Activated CD8-positive, alpha-beta memory T cell treated with anti-CD3 and anti-CD28 coated beads, Interleukin-2, amount 50 U/mL, for 1 hour (primary cell): ENCODE results near the gene DCC.
"Not testable (repeated sequence)": the region's sequence is repeated elsewhere in the genome, so short reads cannot be mapped to it uniquely, and the experiment has no call there.

Experiments used
- DNase-seq: peaks from one replicate; pipeline ENCODE4 v3.0.0-alpha.2; 2020; ENCODE audit errors: extremely low read depth

DCC gene

DNA sequence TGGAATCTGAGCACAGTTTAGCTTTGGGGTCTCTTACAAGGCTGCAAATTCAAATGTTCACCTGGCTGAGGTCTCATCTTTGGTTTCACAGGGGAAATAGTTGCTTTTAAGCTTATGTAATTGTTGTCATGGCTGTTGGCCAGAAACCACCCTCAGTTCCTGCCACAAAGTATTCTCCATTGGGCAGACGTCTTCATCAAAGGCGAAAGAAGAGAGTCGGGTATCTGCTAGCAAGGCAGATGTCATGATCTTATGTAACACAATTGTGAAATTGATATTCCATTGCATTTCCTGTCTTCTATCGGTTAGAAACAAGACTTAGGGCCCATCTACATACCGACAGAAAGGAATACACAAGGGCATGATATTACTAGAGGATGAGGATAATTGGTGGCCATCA, 1068.3 kb downstream of the DCC start:
- DNase-seq, result no peak

DNA sequence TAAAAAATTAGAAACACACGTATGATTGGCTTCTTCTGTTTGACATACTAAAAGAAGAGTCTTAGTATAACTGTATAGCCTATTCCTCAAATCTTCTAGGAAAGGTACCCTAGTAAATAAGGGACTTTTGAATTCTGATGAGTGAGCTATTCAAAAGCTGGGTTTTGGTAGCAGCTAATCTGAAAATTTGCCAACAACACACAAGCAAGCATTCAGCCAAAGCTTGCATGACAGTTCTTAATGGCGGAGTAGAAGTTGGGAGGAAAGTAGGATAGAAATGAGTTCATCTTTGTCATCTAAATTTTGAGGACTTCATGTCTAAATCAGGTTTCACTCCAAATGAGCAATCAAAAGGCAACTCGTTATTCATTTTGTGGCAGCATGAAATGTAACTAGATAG, 1071.5 kb downstream of the DCC start:
- no peak for DNase-seq

DNA sequence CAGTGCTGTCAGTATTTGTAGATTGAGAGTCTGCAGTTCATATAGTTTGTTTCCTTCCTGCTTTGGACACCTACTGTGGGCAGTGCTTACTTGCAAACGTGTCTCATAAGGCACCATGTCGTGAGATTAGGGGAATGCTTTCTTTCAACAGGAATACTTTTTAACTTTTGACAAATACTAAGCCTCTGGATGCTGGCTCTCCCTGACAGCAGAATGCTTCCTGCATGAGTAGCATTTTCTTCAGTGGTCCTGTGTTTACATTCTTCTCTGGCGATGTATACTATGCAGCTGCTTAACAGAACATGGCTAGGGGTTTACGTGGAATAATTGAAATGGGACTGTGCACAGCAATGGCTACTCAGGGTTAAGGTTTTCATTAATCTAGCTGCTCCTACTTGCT, 1077.0 kb downstream of the DCC start:
- DNase-seq, result no peak

DNA sequence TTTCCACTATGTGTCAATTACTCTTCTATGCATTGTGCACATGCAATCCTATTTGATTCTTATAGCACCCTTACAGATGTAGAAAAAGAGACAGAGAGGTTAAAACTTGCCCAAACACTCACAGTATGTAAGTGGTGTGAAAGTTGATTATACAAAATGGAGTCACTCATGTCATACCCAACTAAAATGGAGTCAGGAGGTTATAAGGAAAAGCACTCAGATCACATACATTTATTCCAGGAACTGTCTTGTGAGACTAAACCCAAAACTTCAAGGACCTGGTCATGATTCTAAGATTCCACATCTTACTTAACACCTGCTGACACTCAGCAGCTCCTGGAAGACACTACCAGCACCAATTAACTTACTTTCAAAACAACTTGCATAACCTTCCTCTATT, 1081.9 kb downstream of the DCC start:
- DNase-seq, result no peak

DNA sequence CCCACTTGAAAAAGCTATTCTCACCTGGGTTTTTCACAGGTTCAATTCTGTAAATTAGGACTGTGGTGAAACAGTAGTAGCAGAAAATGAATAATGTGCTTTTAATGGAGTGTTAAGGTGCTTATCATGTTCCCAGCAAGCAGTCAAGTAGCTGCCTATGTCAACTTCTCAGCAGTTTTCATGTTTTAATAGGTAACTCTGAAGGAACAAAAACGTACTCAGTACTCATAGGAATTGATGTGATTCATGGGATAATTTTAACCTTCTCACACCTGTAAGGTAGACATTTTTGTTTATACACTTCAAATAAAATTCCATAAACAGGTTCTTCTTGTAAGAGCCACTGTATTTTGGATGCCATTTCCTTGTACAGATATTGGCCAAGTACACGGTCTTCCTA, 1082.9 kb downstream of the DCC start:
- DNase-seq, result no peak

DNA sequence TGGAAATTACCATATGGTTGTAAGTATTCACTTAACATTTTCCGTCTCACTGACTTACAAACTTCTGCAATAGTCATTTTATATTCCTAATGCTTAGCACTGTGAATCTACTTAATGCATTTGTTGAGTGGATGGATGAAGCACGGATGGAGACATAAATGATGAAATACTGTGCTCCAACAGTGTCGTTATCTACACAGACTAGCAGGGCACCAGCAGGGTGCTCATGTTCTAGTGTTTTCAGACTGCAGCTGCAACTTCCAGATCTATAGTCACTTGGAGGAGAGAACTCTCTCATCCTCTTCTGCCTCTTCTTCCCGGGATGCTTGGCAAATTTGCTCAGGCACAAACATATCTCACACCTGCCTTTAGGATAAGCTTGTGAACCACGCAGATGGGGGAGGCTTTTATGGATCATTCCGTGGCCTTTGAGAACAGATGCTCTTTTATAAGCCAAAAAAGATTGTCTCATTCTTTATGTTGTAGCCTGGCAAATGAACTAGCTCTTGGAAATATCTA, 1086.7 kb downstream of the DCC start:
- no peak for DNase-seq

DNA sequence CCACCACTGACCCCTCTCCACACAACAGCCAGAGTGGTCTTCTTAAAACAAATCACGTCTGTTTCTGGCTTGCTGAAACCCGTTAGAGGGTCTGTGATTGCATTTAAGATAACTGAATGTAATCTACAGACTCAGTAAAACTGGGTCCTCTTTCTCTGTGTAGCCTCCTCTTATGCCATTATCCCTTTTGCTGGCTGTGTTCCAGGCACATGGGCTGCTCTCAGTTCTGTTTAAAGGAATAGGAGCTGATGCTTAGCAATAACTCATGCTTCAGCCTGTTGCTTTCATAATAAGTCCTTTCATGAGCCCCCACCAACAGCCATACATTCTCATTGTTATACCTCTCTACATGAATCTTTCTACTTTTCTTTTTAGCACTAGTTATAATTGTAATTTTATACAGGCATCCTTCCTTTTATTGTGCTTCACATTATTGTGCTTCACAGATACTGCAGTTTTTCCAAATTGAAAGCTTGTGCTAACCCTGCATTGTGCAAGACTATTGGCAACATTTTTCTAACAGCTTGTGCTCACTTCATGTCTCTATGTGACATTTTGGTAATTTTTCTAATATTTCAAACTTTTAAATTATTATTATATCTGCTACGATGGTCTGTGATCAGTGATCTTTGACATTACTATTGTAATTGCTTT, 1101.9 kb downstream of the DCC start:
- no peak for DNase-seq

DNA sequence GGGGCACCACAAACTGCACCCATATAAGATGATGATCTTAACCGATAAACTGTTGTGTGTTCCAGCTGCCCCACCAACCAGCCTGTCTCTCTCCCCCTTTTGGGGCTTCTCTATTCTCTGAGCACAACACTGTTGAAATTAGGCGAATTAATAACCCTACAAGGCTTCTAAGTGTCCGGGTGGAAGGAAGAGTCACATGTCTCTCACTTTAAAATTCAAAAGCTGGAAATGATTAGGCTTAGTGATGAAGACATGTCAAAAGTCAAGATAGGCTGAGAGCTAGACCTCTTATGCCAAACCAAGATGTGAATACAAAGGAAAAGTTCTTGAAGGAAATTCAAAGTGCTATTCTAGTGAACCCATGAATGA, 1102.4 kb downstream of the DCC start:
- no peak for DNase-seq

DNA sequence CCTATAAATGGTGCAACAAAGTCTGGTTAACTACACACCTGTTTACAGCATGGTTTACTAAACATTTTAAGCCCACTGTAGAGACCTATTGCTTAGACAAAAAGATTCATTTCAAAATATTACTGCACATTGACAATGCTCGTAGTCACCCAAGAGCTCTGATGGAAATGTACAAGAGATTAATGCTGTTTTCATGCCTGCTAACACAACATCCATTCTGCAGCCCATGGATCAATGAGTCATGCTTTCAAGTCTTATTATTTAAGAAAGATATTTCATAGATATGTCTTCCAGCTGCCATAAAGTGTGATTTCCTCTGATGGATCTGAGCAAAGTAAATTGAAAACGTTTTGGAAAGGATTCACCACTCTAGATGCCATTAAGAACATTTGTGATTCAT, 1103.3 kb downstream of the DCC start:
- DNase-seq, result no peak

DNA sequence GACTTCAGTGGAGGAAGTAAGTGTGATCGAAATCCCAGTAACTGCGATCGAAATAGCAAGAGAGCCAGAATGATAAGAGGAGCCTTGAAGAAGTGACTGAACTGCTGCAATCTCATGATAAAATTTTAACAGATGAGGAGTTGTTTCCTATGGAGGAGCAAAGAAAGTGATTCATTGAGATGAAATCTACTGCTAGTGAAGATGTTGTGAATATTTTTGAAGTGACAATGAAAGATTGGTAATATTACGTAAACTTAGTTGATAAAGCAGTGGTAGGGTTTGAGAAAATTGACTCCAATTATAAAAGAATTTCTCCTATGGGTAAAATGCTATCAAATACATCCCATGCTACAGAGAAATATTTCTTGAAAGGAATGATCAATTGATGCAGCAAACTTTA, 1103.8 kb downstream of the DCC start:
- no peak for DNase-seq

DNA sequence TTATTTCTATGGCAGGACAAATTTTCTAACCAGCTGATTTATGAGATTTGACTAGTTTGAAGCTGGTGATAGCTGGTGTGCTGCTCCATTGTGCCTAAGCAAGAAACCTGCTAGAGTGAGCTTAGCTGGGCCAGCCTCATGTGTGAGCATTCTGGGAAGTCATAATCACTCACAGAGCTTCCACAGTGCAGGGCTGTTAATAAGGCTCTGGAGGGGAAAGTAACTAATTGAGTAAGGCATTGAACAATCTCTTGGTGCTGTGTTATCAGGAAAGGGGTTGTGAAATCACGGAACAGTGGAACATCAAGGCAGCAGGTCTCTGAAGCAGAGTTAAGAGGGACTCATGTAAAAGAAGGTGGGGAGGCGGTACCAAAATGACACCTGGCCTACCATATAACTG, 1111.9 kb downstream of the DCC start:
- no peak for DNase-seq

DNA sequence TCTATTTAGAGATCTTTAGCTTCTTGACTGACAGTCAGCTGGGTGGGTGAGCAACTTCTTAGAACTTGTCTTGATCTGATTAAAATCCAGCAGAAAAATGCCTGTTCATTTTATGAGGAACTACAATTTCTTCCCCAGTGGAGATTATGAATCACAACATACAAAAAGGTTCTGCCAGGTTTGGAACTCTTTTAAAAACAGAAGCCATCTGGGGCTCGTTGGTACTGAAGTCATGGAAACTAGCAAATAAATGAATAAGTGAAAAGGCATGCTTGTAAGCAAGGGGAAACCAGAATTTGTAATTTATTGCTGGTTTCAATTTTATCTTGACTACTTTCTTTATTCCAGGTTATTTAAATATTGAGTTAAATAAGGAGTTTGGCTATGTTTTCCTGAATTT, 1117.1 kb downstream of the DCC start:
- no peak for DNase-seq

DNA sequence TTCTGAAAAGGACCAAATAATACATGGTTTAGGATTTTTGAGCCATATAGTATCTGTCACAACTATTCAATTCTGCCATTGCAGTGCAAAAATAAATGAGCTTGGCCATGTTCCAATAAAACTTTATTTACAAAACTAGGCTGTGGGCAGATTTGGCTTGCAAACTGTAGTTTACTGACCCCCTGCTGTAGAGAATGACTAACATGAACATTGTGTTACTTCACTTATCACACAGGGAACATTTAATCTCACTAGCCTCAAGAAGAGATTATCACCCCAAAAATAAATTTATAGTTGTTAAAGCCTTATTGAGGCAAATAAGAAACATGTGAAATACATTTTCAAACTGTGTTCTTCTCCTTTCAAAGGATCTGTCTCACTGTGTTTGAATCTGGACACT, 1118.3 kb downstream of the DCC start:
- no peak for DNase-seq

DNA sequence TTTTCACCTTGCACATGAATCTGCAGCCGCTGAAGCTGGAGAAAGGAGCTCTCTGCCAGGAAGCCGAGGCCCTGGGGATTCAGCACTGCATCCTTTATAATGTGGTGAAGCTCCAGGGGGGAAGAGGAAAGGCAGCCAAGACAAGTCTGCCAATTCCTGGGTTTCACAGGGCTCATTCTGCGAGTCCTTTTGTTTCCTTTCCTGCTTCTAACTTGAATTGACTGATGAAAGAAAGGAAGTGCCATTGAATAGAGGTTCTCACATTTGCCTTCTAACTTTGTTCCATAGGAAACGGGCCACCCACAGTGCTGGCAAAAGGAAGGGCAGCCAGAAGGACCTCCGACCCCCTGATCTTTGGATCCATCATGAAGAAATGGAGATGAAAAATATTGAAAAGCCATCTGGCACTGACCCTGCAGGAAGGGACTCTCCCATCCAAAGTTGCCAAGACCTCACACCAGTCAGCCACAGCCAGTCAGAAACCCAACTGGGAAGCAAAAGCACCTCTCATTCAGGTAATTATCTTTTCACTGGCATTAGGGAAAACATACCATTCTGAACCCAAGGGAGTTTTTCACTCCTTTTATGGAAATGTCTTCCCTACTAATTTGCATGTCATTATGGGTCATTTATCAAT, 1119.1 kb downstream of the DCC start:
- no peak for DNase-seq

DNA sequence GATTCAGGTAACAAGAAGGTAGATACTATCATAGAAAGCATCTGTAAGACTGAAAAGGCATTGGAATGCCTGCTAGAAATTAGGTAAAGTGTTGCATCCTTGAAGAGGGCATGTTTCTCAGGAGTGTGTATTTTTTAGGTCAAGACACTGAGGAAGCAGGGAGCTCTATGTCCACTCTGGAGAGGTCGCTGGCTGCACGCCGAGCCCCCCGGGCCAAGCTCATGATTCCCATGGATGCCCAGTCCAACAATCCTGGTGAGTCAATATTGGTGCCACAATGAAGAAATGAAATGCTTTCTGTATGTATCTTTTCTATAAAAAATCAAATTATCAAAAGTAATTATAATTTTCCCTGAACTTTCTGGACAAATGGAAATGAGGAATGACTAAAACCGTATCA, 1127.8 kb downstream of the DCC start:
- no peak for DNase-seq

DNA sequence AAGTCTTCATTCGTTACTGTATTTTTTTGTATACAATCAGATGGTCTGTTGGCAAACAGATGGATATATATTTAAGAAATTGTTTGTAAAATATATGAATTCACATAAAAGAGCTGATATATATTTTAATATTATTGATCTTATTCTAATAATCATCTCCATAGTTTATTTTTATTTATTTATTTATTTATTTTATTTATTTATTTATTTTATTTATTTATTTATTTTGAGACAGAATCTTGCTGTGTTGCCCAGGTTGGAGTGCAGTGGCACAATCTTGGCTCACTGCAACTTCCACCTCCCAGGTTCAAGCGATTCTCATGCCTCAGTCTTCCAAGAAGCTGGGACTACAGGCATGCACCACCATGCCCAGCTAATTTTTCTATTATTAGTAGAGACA, 1128.2 kb downstream of the DCC start:
- DNase-seq, result not testable (repeated sequence)

DNA sequence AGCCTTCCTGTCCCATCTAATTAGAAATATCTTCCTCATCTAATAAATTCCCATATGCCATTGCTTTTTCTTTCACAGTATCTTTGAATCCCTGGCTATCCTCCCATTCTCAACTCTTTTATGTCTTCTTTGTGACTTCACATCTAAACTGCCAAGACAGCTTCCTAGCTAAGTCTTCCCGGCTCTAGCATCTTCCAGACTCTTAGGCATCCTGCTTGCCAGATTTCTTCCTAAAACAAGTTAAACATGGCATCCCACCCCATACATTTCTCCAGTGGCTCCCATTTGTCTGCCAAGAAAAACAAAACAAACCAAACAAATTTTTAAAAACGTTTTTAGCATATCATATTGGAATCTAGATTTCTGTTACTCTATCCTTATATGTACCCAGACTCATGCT, 1132.5 kb downstream of the DCC start:
- no peak for DNase-seq

DNA sequence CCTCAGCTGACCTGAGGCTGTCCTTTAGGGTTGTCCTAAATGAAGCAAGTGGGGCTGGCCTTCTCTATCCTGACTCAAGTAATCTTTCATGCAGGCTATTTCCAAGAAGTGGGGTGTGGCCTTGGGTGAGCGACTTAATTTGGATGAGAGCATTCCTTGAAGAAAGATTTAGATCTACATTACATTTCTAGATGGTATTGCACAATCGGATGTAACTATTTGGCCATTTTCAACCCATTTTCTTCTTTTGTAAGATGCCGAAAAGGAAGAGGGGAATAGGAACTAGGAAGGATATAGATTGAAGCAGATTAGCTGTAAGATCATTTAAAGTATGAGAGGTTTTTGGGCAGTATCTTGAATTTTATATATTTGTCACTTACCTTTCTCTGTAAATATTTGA, 1138.2 kb downstream of the DCC start:
- DNase-seq, result no peak

DNA sequence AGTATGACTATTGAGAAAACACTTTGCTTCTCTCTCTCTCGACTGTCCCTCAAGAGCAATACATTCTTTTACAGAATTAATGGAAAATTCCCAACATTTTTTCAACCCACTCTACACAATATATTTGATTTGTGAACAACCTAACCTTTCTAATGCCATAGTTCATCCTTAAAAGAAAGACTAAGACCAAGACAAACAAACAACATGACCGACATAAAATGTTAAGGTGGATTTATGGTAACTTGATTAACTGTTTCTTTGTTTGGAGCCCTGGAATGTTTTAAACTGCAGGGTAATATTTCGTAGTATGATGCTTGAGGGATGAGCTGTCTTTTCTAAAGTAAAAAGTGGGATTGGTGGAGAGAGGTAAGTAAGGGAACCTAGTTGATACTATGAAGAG, 1146.3 kb downstream of the DCC start:
- DNase-seq, result no peak

DNA sequence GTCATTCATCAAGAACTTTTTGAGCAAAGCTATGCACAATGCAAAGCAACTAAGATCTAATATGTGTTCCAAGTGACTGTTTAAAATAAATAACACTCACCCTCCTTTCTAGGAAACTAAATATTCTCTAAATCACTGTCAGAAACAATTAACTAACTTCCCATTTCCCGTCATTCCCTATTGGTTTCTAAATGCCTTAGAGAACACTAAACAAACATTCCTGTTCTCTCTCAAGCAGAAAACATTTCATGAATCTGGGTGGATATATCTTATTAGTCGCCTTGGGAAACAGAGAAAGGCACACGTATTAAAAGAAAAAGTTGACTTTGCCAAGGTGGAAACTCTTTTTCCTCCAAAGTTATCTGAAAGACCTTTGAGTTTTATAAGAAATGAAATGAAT, 1149.3 kb downstream of the DCC start:
- no peak for DNase-seq

DNA sequence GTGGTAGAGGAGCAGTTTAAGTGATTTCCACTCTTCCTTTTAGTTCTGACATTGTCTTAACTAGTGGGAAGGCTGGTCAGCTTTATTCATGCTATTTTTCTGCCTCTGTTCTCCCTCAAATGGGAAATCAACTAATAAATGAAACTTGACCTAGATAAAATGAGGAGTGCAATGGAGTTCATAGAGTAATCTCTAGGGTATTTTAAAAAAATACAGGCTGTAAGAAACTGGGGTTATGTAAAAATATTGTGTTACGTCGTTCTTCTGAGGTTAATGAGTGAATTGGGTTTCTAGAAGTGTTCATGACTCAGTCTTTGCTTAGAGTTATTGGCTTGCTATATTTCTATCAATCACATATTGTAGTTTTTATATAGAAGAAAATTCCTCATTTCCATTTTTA, 1150.0 kb downstream of the DCC start:
- no peak for DNase-seq

DNA sequence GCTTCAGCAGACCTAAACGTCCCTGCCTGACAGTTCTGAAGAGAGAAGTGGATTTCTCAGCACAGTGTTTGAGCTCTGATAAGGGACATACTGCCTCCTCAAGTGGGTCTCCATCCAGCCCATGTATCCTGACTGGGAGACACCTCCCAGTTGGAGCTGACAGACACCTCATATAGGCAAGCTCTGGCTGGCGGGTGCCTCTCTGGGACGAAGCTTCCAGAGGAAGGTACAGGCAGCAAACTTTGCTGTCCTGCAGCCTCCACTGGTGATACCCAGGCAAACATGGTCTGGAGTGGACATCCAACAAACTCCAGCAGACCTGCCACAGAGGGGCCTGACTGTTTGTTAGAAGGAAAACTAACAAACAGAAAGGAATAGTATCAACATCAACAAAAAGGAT, 1156.0 kb downstream of the DCC start:
- DNase-seq, result no peak

DNA sequence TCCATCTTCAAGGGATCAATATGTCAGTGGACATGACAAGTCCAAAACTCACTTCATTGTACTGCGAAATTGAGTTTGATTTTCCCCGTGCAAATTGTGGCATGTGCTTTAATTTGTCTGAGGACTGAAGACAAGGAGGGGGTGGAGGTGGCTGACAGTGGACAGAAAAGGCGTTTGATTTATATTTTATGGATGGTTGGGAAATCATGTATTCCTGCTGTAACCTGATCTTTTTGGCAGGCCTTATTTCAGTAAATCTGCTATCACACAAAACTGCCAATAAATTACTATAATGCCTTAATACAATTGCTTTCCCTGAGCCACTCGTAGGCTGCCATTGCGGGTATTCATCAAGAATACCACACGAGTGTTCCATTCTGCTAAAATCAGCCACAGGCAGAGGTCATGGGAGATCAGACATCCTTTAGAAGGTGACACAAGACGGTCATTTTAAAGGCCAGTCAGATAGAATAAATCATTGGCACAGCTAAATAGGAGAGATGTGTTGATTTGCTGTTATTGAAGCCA, 1164.0 kb downstream of the DCC start:
- no peak for DNase-seq

DNA sequence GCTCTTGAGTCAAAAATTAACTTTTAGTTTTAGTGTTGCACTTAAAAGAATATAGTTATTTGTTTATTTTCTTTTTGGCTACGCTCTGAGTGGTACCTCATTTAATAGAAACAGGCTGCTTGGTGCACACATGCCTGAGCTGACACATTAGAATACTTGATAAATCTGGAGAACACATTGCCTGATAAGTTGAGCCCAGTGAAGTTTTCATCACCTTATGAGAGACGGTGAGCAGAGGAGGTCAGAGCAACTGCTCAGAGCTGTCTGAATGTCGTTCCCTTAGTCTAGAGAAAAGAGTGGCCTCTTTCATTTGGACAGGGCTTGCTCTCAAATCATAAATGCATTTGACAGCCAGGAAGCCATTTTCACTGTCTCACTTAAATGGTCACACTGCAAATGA, 1168.5 kb downstream of the DCC start:
- DNase-seq, result no peak
